Measurements from ENCODE around the gene SH2B3.
"Not testable (repeated sequence)": the region's sequence is repeated elsewhere in the genome, so short reads cannot be mapped to it uniquely, and the experiment has no call there.

SH2B3 gene

DNA sequence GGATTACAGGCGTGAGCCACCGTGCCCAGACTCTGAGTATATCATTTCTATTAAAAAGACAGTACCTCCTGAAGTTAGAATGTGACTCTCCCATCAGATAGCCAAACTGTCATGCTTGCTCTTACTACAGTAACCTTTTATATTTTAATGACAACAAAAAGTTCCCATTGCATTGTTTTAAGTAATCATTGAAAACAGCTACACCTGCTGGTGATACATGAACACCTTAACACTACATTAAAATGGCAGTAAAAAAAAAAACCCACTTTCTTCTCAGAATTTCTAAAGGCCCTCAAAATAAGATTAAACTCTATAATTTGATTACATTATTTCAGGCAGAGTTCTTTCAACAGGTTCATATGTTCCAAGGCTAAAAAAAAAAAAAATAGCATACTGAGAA is 76.7 kb downstream of the SH2B3 start:
- no peaks in the 10 kb centered on the region for H3K27me3 ChIP-seq (ENCODE audit: insufficient read depth, low read depth)
- H3K4me3 ChIP-seq (IDR thresholded peaks at IDR 0.05; ENCODE audit: insufficient read depth, low read depth, low read length), result no peak overlapping the region
- no peaks in the 10 kb centered on the region for H3K36me3 ChIP-seq (ENCODE audit: insufficient read depth)
- no peak overlapping the region for H2AFZ ChIP-seq (ENCODE audit: low read depth)
- H3K4me2 ChIP-seq, result no peak overlapping the region
- H3K4me1 ChIP-seq (ENCODE audit: low read depth, poor library complexity, severe bottlenecking), result no peaks in the 10 kb centered on the region
- H3K27ac ChIP-seq, result no peak overlapping the region
- H3K79me2 ChIP-seq (ENCODE audit: insufficient read depth, low read depth), result no peaks in the 10 kb centered on the region
- no peaks in the 10 kb centered on the region for H4K20me1 ChIP-seq (ENCODE audit: insufficient read depth)
- TF ChIP-seq CTCF (conservative IDR thresholded peaks at IDR 0.05; ENCODE audit: low read depth, low read length), result peak; percentile 33; the same call in 1 of the 2 replicates
- no peak overlapping the region for H3K9ac ChIP-seq

GRCh38 chr12:111488271-111488670 is 82.5 kb downstream of the SH2B3 start:
- Histone ChIP-seq H3K79me2 (ENCODE audit: insufficient read depth, low read depth) (no peaks in the 10 kb centered on the region), H3K36me3 (ENCODE audit: insufficient read depth) (no peaks in the 10 kb centered on the region), H3K4me3 (IDR thresholded peaks at IDR 0.05; ENCODE audit: insufficient read depth, low read depth, low read length) (no peak overlapping the region), H2AFZ (ENCODE audit: low read depth) (no peak overlapping the region), H3K27me3 (ENCODE audit: insufficient read depth, low read depth) (no peaks in the 10 kb centered on the region), H4K20me1 (ENCODE audit: insufficient read depth) (no peaks in the 10 kb centered on the region), H3K9ac (no peak overlapping the region), H3K4me1 (ENCODE audit: low read depth, poor library complexity, severe bottlenecking) (no peaks in the 10 kb centered on the region), H3K4me2 (no peak overlapping the region), H3K27ac (no peak overlapping the region)
- TF ChIP-seq CTCF (conservative IDR thresholded peaks at IDR 0.05; ENCODE audit: low read depth, low read length), result no peak

- Histone ChIP-seq H3K4me1 (ENCODE audit: low read depth, poor library complexity, severe bottlenecking) (no peaks in the 10 kb centered on the region), H3K4me3 (IDR thresholded peaks at IDR 0.05; ENCODE audit: insufficient read depth, low read depth, low read length) (no peak overlapping the region), H3K9ac (no peak overlapping the region), H3K79me2 (ENCODE audit: insufficient read depth, low read depth) (no peaks in the 10 kb centered on the region), H2AFZ (ENCODE audit: low read depth) (no peak overlapping the region), H3K4me2 (no peak overlapping the region), H3K27ac (no peak overlapping the region), H3K27me3 (ENCODE audit: insufficient read depth, low read depth) (no peaks in the 10 kb centered on the region), H3K36me3 (ENCODE audit: insufficient read depth) (no peaks in the 10 kb centered on the region), H4K20me1 (ENCODE audit: insufficient read depth) (no peaks in the 10 kb centered on the region)
- TF ChIP-seq CTCF (conservative IDR thresholded peaks at IDR 0.05; ENCODE audit: low read depth, low read length), result no peak
Observed at GRCh38 chr12:111488798-111489197, 83.1 kb downstream of the SH2B3 start.

DNA sequence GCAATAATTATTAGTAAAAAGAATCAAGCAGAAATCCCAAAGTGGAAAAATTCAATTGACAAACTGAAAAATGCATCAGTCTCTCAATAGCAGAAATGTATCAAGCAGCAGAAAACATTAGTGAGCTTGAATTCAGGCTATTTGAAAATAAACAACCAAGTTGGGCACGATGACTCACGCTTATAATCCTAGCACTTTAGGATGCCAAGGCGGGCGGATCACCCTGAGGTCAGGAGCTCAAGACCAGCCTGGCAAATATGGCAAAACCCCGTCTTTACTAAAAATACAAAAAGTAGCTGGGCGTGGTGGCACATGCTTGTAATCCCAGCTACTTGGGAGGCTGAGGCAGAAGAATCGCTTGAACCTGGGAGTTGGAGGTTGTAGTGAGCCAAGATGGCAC is 87.3 kb downstream of the SH2B3 start:
- H3K27ac ChIP-seq; H4K20me1 ChIP-seq (ENCODE audit: insufficient read depth); H3K4me3 ChIP-seq (IDR thresholded peaks at IDR 0.05; ENCODE audit: insufficient read depth, low read depth, low read length); H2AFZ ChIP-seq (ENCODE audit: low read depth); H3K9ac ChIP-seq; H3K27me3 ChIP-seq (ENCODE audit: insufficient read depth, low read depth); H3K36me3 ChIP-seq (ENCODE audit: insufficient read depth); H3K4me1 ChIP-seq (ENCODE audit: low read depth, poor library complexity, severe bottlenecking); H3K79me2 ChIP-seq (ENCODE audit: insufficient read depth, low read depth); H3K4me2 ChIP-seq: not testable (repeated sequence)

DNA sequence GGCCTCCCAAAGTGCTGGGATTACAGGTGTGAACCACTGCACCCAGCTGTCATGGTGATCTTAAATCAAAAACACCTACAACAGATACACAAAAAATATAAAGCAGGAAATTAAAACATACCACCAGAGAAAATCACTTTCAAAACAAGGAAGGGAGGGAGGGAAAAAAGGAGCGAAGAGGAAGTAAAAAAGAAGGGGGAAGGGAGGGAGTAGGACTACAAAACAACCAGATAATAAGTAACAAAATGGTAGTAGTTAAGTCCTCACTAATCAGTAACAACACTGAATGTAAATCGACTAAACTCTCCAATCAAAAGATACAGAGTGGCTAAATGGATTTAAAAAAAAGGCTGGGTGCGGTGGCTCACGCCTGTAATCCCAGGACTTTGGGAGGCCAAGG is 89.0 kb downstream of the SH2B3 start:
- Histone ChIP-seq H3K9ac (no peak overlapping the region), H3K27me3 (ENCODE audit: insufficient read depth, low read depth) (no peaks in the 10 kb centered on the region), H3K36me3 (ENCODE audit: insufficient read depth) (no peaks in the 10 kb centered on the region), H3K4me2 (no peak overlapping the region), H3K27ac (no peak overlapping the region), H3K4me3 (IDR thresholded peaks at IDR 0.05; ENCODE audit: insufficient read depth, low read depth, low read length) (no peak overlapping the region), H4K20me1 (ENCODE audit: insufficient read depth) (no peaks in the 10 kb centered on the region), H3K4me1 (ENCODE audit: low read depth, poor library complexity, severe bottlenecking) (no peaks in the 10 kb centered on the region), H3K79me2 (ENCODE audit: insufficient read depth, low read depth) (no peaks in the 10 kb centered on the region), H2AFZ (ENCODE audit: low read depth) (no peak overlapping the region)
- no peak for TF ChIP-seq CTCF (conservative IDR thresholded peaks at IDR 0.05; ENCODE audit: low read depth, low read length)

Measured in KMS-11 (cell line).